Activated CD4-positive, alpha-beta memory T cell treated with anti-CD3 and anti-CD28 coated beads for 36 hours (primary cell): ENCODE data around the gene JAG2. TPM values are rescaled to one million over a fixed set of nuclear protein-coding genes. Genes with fewer than 3 reads are reported as not detected.
"Not testable (repeated sequence)": the region's sequence is repeated elsewhere in the genome, so short reads cannot be mapped to it uniquely, and the experiment has no call there.

Experiments used
- CTCF ChIA-PET: fragments of 350-600 bp; sonication (Branson Sonifier 250); formaldehyde crosslinking; loops from one replicate; lab custom pipeline; 2021; ENCODE audit warnings: antibody characterized with exemption, inconsistent platforms; lab: Charles Lee
- POLR2A ChIA-PET: fragments of 350-600 bp; sonication (Branson Sonifier 250); formaldehyde crosslinking; loops from one replicate; lab custom pipeline; 2021; ENCODE audit warnings: antibody characterized with exemption; lab: Charles Lee
- DNase-seq: peaks from one replicate; pipeline ENCODE4 v3.0.0-alpha.2; 2020
- H3K27ac Mint-ChIP-seq: one replicate; pipeline ENCODE4 v1.8.0; 2021; ENCODE audit warnings: mixed read lengths
- H3K27me3 Mint-ChIP-seq: one replicate; pipeline ENCODE4 v1.8.0; 2021; ENCODE audit warnings: mixed read lengths
- H3K36me3 Mint-ChIP-seq: one replicate; pipeline ENCODE4 v1.8.0; 2021; ENCODE audit warnings: mixed read lengths
- H3K4me1 Mint-ChIP-seq: one replicate; pipeline ENCODE4 v1.8.0; 2021; ENCODE audit warnings: low read depth, mixed read lengths
- H3K4me3 Mint-ChIP-seq: one replicate; pipeline ENCODE4 v1.8.0; 2021; ENCODE audit warnings: mild to moderate bottlenecking, mixed read lengths
- H3K9me3 Mint-ChIP-seq: one replicate; pipeline ENCODE4 v1.8.0; 2021; ENCODE audit warnings: mixed read lengths
- intact Hi-C: fragments of 100-400 bp; cut with micrococcal nuclease; formaldehyde crosslinking; loops from one replicate; pipeline ENCODE4 v1.15.1; 2023
- total RNA-seq, 2 experiments: library from RNA; stranded (reverse); gene quantifications; one replicate each; pipeline ENCODE4 v1.2.3, GENCODE V29; 2021

Gene JAG2
- total RNA-seq, 2 experiments from 2014 or later = 1.6 to 2.4 TPM

- Mint-ChIP-seq H3K27me3 (peaks cover 10% of the 10 kb centered on the region), H3K27ac (no peak overlapping the region), H3K4me3 (no peak overlapping the region), H3K4me1 (no peaks in the 10 kb centered on the region), H3K36me3 (peaks cover 2% of the 10 kb centered on the region), H3K9me3 (peaks cover 19% of the 10 kb centered on the region)
- no peak for DNase-seq
- ChIA-PET POLR2A (no interaction called here), CTCF (no interaction called here)
- intact Hi-C loops = no loop called here
Observed at GRCh38 chr14:105120056-105120455, 48.5 kb downstream of the JAG2 start.

GRCh38 chr14:105119408-105120025 lies 49.1 kb downstream of the JAG2 start:
- Mint-ChIP-seq H3K4me3 (no peak overlapping the region), H3K27me3 (peaks cover 10% of the 10 kb centered on the region), H3K9me3 (peaks cover 19% of the 10 kb centered on the region), H3K27ac (no peak overlapping the region), H3K36me3 (peaks cover 2% of the 10 kb centered on the region), H3K4me1 (no peaks in the 10 kb centered on the region)
- ChIA-PET CTCF (no interaction called here), POLR2A (no interaction called here)
- intact Hi-C loops = no loop called here
- DNase-seq = no peak

- CTCF ChIA-PET = no interaction called here
- intact Hi-C loops = no loop called here
Observed at GRCh38 chr14:105118646-105119407, 49.7 kb downstream of the JAG2 start.

GRCh38 chr14:105117710-105118385 lies 50.7 kb downstream of the JAG2 start:
- Mint-ChIP-seq H3K9me3 (peaks cover 19% of the 10 kb centered on the region), H3K27ac (no peak overlapping the region), H3K4me3 (no peak overlapping the region), H3K36me3 (peaks cover 2% of the 10 kb centered on the region), H3K4me1 (no peaks in the 10 kb centered on the region), H3K27me3 (peaks cover 10% of the 10 kb centered on the region)
- intact Hi-C loops = no loop called here
- DNase-seq = no peak
- ChIA-PET CTCF (no interaction called here), POLR2A (no interaction called here)

More at GRCh38 chr14:105118646-105119407, 49.7 kb downstream of the JAG2 start:
- POLR2A ChIA-PET = no interaction called here
- no peaks in the 10 kb centered on the region for H3K4me1 Mint-ChIP-seq
- H3K36me3 Mint-ChIP-seq = peaks cover 2% of the 10 kb centered on the region
- no peak for DNase-seq
- peaks cover 19% of the 10 kb centered on the region for H3K9me3 Mint-ChIP-seq
- peaks cover 10% of the 10 kb centered on the region for H3K27me3 Mint-ChIP-seq
- no peak overlapping the region for H3K4me3 Mint-ChIP-seq
- H3K27ac Mint-ChIP-seq = no peak overlapping the region

GRCh38 chr14:105117257-105117646 lies 51.3 kb downstream of the JAG2 start:
- no peak overlapping the region for H3K4me3 Mint-ChIP-seq
- no peak overlapping the region for H3K27ac Mint-ChIP-seq
- no peak for DNase-seq
- H3K36me3 Mint-ChIP-seq = peaks cover 2% of the 10 kb centered on the region
- intact Hi-C loops = no loop called here
- H3K27me3 Mint-ChIP-seq = peaks cover 10% of the 10 kb centered on the region
- POLR2A ChIA-PET = no interaction called here
- CTCF ChIA-PET = interaction anchor here (0.8 kb wide), 1 partner anchor 72 kb away, joined by 4 read pairs; no protein-coding TSS in a partner anchor
- H3K4me1 Mint-ChIP-seq = no peaks in the 10 kb centered on the region
- H3K9me3 Mint-ChIP-seq = peaks cover 18% of the 10 kb centered on the region

- ChIA-PET CTCF (interaction anchor here (0.8 kb wide), 1 partner anchor 73 kb away, joined by 4 read pairs; no protein-coding TSS in a partner anchor), POLR2A (no interaction called here)
- DNase-seq = no peak
- Mint-ChIP-seq H3K4me1 (no peaks in the 10 kb centered on the region), H3K36me3 (peaks cover 2% of the 10 kb centered on the region), H3K27me3 (peaks cover 5% of the 10 kb centered on the region), H3K4me3 (no peak overlapping the region), H3K9me3 (peaks cover 12% of the 10 kb centered on the region), H3K27ac (no peak overlapping the region)
- intact Hi-C loops = no loop called here
Observed at GRCh38 chr14:105116451-105117256, 51.9 kb downstream of the JAG2 start.

- H3K4me3 Mint-ChIP-seq, intact Hi-C loops, H3K36me3 Mint-ChIP-seq, POLR2A ChIA-PET, H3K27me3 Mint-ChIP-seq, CTCF ChIA-PET, H3K4me1 Mint-ChIP-seq, DNase-seq, H3K9me3 Mint-ChIP-seq, H3K27ac Mint-ChIP-seq: not testable (repeated sequence)
Observed at GRCh38 chr14:105109243-105109642, 59.3 kb downstream of the JAG2 start.

GRCh38 chr14:105108516-105108864 lies 60.1 kb downstream of the JAG2 start:
- Mint-ChIP-seq H3K9me3 (no peaks in the 10 kb centered on the region), H3K27me3 (peaks cover 17% of the 10 kb centered on the region), H3K27ac (no peak overlapping the region), H3K4me1 (peaks cover 5% of the 10 kb centered on the region), H3K4me3 (no peak overlapping the region), H3K36me3 (no peaks in the 10 kb centered on the region)
- CTCF ChIA-PET = no interaction called here
- intact Hi-C loops = no loop called here
- POLR2A ChIA-PET = no interaction called here
- DNase-seq = no peak

- Mint-ChIP-seq H3K27ac (no peak overlapping the region), H3K4me3 (no peak overlapping the region), H3K27me3 (peaks cover 18% of the 10 kb centered on the region), H3K36me3 (no peaks in the 10 kb centered on the region), H3K4me1 (peaks cover 5% of the 10 kb centered on the region), H3K9me3 (no peaks in the 10 kb centered on the region)
- ChIA-PET CTCF (interaction anchor here (2.0 kb wide), 1 partner anchor 17 kb away, joined by 6 read pairs; no protein-coding TSS in a partner anchor), POLR2A (no interaction called here)
- no peak for DNase-seq
- intact Hi-C loops = no loop called here
Observed at GRCh38 chr14:105107781-105108515, 60.6 kb downstream of the JAG2 start.

GRCh38 chr14:105107351-105107750 lies 61.2 kb downstream of the JAG2 start:
- ChIA-PET CTCF (interaction anchor here (2.0 kb wide), 1 partner anchor 17 kb away, joined by 6 read pairs; no protein-coding TSS in a partner anchor), POLR2A (no interaction called here)
- H3K4me3 Mint-ChIP-seq = no peak overlapping the region
- intact Hi-C loops = no loop called here
- H3K9me3 Mint-ChIP-seq = no peaks in the 10 kb centered on the region
- no peak overlapping the region for H3K27ac Mint-ChIP-seq
- H3K36me3 Mint-ChIP-seq = no peaks in the 10 kb centered on the region
- peaks cover 22% of the 10 kb centered on the region for H3K27me3 Mint-ChIP-seq
- H3K4me1 Mint-ChIP-seq = peaks cover 5% of the 10 kb centered on the region
- no peak for DNase-seq

GRCh38 chr14:105105158-105105557 lies 63.4 kb downstream of the JAG2 start:
- Mint-ChIP-seq H3K27me3 (peaks cover 22% of the 10 kb centered on the region), H3K36me3 (no peaks in the 10 kb centered on the region), H3K4me1 (peaks cover 5% of the 10 kb centered on the region), H3K4me3 (no peak overlapping the region), H3K9me3 (no peaks in the 10 kb centered on the region), H3K27ac (no peak overlapping the region)
- POLR2A ChIA-PET = no interaction called here
- CTCF ChIA-PET = interaction anchor here (1.5 kb wide), 1 partner anchor 64 kb away, joined by 4 read pairs; the partner anchor contains the start of gene JAG2
- no peak for DNase-seq
- intact Hi-C loops = no loop called here
